Activated naive CD4-positive, alpha-beta T cell treated with anti-CD3 and anti-CD28 coated beads, Interleukin-2, amount 10 ng/mL, durations not matched to agents 7 days and 5 days (primary cell): ENCODE results near the gene EXD3.

Source experiments
- CTCF ChIA-PET: fragments of 350-600 bp; sonication (Branson Sonifier 250); formaldehyde crosslinking; loops from one replicate; lab custom pipeline; 2021; ENCODE audit warnings: antibody characterized with exemption; lab: Charles Lee
- DNase-seq: peaks from one replicate; pipeline ENCODE4 v3.0.0-alpha.2; 2020
- H3K27ac Mint-ChIP-seq: one replicate; pipeline ENCODE4 v1.8.0; 2021; ENCODE audit warnings: mild to moderate bottlenecking, moderate library complexity, mixed read lengths
- H3K27me3 Mint-ChIP-seq: one replicate; pipeline ENCODE4 v1.8.0; 2021; ENCODE audit warnings: mild to moderate bottlenecking, mixed read lengths
- H3K36me3 Mint-ChIP-seq: one replicate; pipeline ENCODE4 v1.8.0; 2021; ENCODE audit warnings: mixed read lengths
- H3K4me1 Mint-ChIP-seq: one replicate; pipeline ENCODE4 v1.8.0; 2021; ENCODE audit warnings: mixed read lengths
- H3K4me3 Mint-ChIP-seq: one replicate; pipeline ENCODE4 v1.8.0; 2021; ENCODE audit warnings: mild to moderate bottlenecking, moderate library complexity, mixed read lengths
- H3K9me3 Mint-ChIP-seq: one replicate; pipeline ENCODE4 v1.8.0; 2021; ENCODE audit warnings: mixed read lengths

The EXD3 gene

DNA sequence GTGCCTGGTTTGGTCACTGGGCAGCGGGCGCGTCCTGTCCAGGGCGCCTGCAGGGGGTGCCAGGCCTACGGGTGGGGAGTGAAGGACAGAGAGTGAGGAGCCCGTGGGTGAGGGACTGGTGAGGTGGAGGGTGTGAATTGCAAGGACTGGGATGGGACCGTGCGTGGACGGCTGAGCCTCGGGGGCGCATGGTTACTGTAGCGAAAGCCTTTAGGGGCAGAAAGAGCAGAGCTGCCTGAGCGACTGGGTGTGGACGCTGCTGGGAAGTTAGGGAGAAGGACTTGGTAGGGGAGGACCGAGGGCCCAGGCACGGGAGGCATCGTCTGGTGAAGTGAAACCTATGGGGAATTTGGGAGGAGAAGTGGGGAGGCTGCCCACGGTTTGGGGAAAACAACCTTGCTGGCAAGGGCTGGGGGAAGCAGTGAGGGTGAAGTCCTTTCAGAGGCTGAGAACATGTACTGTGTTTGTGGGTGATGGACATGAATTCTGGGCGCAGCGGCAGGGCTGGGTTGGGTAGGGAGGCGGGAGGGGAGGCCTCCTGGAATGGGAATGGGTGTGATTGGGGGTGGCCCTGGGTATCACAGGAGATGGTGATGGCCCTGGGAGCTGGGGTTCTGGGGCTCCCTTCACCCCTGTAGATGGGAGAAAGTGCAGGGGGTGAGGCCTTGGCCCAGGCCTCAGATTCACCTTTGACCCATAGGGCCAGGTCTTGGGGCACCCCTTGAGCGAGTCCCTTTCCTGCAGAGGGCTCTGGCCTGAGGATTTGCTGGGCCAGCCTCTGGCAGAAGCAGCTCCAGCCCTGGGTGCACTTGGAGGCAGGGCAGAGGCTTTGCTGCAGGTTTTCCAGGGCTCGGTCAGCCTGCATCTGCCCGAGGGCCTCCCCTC, 147.1 kb downstream of the EXD3 start:
- Mint-ChIP-seq H3K4me3 (no peak overlapping the region), H3K27me3 (peaks cover 38% of the 10 kb centered on the region), H3K9me3 (no peaks in the 10 kb centered on the region), H3K4me1 (peaks cover 34% of the 10 kb centered on the region), H3K27ac (no peak overlapping the region), H3K36me3 (peaks cover 10% of the 10 kb centered on the region)
- CTCF ChIA-PET: no interaction called here
- no peak for DNase-seq

DNA sequence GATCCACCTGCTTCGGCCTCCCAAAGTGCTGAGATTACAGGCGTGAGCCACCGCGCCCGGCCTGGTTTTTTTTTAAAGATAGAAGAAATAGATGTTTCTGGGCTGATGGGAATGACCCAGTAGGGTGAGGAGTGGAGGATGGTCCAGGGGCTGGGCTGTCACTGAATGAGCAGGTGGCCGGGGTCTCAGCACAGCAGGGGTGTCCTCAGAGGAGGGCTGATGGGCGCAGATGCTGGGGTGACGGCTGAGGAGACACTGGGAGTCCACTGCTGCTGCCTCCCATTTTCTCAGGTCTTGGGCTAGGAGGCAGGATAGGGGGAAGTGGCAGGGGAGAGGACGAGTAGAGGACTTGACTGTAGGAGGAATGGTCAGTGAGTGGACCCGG, 147.8 kb downstream of the EXD3 start:
- Mint-ChIP-seq H3K27me3 (peaks cover 34% of the 10 kb centered on the region), H3K4me3 (no peak overlapping the region), H3K27ac (no peak overlapping the region), H3K9me3 (no peaks in the 10 kb centered on the region), H3K36me3 (peaks cover 10% of the 10 kb centered on the region), H3K4me1 (peaks cover 34% of the 10 kb centered on the region)
- no peak for DNase-seq
- CTCF ChIA-PET: no interaction called here

DNA sequence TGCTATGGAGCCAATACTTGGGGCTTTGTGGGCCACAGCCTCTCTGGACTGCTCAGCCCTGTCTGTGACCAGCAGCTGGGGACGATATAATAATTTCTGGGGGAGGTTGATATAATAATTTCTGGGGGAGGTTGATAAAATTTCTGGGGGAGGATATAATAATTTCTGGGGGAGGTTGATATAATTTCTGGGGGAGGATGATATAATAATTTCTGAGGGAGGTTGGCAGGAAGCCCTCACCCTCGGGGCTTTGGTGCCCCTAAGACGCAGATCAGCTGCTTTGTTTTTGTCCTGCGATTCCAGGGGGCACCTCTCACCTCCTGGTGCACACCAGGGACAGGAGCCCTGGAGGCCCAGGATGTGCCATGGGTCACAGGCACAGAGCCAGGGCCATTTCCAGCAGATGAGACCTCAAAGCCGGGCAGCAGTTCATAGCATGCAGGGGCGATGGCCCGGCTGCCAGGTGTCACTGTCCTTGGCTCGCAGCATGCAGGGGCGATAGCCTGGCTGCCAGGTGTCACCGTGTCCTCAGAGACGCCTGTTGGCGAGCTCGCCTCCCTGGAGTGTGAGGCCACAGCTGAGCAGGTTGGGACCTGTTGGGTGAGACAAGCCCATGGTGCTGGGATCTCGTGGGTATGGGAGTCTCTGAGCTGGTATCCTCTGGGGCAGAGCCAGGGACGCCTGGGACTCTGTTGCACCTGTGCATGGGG, 149.2 kb downstream of the EXD3 start:
- no peak overlapping the region for H3K27ac Mint-ChIP-seq
- CTCF ChIA-PET: interaction anchor here (0.8 to 1.1 kb wide), 2 partner anchors 12 to 57 kb away, joined by 3 to 5 read pairs; no protein-coding TSS in a partner anchor
- H3K36me3 Mint-ChIP-seq: peaks cover 21% of the 10 kb centered on the region
- H3K4me1 Mint-ChIP-seq: peaks cover 42% of the 10 kb centered on the region
- no peak overlapping the region for H3K4me3 Mint-ChIP-seq
- H3K27me3 Mint-ChIP-seq: peaks cover 27% of the 10 kb centered on the region
- H3K9me3 Mint-ChIP-seq: no peaks in the 10 kb centered on the region
- DNase-seq: no peak

DNA sequence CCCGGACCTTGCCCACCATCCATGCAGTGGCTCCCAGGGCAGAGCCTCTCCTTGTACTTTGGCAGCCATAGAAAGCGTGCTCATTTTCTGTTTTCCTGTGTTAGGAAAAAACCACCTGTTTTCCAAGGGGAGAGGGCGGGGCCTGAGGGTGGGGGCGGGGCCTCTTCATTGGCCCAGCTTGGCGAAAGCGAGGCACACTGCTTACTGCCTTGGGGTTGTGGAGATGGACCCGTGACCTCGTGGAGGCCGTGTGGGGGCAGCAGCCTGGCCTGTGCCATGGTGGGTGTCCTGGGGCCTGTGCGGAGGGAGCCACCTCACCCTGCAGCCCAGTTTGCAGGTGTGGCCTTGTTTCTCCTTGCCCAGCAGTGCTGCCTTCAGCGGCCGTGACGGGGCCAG, 149.9 kb downstream of the EXD3 start:
- H3K4me1 Mint-ChIP-seq: peaks cover 45% of the 10 kb centered on the region
- CTCF ChIA-PET: no interaction called here
- peaks cover 26% of the 10 kb centered on the region for H3K36me3 Mint-ChIP-seq
- H3K27ac Mint-ChIP-seq: no peak overlapping the region
- H3K9me3 Mint-ChIP-seq: no peaks in the 10 kb centered on the region
- H3K27me3 Mint-ChIP-seq: peaks cover 27% of the 10 kb centered on the region
- DNase-seq: no peak
- no peak overlapping the region for H3K4me3 Mint-ChIP-seq

DNA sequence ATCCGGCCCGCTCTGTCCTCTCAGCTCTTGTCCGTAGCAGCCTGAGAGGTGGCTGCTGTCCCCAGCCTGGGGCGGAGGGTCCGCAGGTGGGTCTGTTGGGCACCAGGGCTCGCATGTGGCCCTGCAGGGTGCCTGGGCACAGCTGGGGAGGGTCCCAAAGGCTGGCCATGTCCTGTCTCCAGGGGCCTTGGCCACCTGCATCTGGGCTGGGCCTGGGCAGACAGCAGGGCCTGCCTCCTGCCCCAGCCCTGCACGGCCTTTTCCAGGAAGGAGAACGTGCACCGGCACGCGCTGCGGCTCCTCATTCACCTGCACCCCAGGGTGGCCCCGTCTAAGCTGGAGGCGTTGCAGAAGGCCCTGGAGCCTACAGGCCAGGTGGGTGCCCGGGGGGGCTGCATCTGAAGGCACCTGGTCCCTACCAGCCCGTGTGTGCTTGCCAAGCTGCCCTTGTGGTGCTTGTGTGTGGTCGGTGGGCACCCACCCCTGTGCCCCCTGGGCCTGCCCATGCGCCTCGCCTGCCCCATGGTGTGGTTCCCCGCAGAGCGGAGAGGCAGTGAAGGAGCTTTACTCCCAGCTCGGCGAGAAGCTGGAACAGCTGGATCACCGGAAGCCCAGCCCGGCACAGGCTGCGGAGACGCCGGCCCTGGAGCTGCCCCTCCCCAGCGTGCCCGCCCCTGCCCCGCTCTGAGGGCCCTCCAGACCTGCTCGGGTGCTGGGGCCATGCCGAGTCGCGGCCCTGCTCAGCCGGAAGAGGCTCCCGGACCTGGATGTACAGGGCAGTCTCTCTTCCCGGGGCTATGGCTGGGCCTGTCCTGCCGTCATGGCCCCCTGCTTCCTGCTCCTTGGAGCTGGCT, 150.5 kb downstream of the EXD3 start:
- DNase-seq: no peak
- Mint-ChIP-seq H3K27ac (no peak overlapping the region), H3K36me3 (peaks cover 31% of the 10 kb centered on the region), H3K27me3 (peaks cover 22% of the 10 kb centered on the region), H3K9me3 (no peaks in the 10 kb centered on the region), H3K4me3 (no peak overlapping the region), H3K4me1 (peaks cover 44% of the 10 kb centered on the region)
- CTCF ChIA-PET: interaction anchor here (1.3 kb wide), 1 partner anchor 14 kb away, joined by 4 read pairs; no protein-coding TSS in a partner anchor

DNA sequence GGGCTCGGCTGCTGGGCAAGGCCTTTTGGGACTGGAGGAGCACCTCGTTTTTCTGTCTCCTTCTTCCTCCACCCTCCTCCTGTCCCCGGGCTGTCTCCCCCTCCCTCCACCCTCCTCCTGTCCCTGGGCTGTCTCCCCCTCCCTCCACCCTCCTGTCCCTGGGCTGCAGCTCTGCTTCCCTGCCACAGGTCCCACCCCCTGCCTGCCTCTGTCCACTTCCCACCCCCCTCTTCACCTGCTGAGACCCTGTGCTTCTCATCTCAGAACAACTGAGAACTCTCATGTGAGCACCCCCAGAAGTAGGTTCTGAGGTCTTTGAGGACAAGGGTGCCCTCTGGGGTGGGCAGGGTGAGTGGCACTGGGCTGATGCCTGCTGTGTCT, 151.3 kb downstream of the EXD3 start:
- Mint-ChIP-seq H3K4me1 (peaks cover 40% of the 10 kb centered on the region), H3K9me3 (no peaks in the 10 kb centered on the region), H3K27me3 (peaks cover 14% of the 10 kb centered on the region), H3K36me3 (peaks cover 31% of the 10 kb centered on the region), H3K27ac (peak overlapping the region; percentile 59), H3K4me3 (no peak overlapping the region)
- CTCF ChIA-PET: interaction anchor here (1.3 kb wide), 1 partner anchor 15 kb away, joined by 4 read pairs; no protein-coding TSS in a partner anchor
- no peak for DNase-seq

DNA sequence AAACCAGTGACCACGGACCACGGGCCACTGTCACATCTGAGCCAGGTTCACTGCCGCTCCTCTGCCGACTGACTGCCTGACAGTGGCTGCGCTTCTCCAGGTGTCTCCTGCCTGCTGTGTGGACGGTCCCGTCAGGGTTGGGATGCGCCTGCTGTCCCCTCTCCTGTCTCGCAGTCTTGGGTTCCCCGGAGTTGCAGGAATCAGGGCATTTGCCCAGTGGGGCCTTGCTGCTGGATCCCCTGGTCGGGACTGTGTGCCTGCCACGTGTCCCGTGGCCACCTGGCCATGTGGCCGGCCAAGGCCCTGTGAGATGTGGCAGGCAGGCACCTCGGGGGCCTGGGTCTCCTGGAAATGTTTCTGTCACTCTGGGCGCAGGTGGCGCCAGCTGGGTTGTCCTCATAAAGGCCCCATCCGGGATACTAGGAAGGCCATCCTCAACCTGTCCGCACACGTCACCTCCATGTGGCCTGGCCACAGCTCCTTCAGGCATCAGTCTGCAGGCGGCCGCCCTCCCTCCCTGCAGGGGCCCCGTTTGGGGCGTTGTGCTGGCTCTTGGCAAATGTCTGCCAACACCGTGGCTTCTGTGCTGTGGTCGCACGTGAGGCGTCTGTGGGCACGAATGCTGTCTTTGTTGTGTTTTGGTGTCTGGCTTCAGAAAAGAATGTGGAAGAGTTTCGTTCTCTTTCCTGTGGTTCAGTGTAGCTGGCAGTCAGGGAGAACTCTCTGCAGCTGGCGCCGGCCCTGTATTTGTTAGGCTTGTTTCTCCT, 151.8 kb downstream of the EXD3 start:
- CTCF ChIA-PET: interaction anchor here (1.3 kb wide), 1 partner anchor 16 kb away, joined by 4 read pairs; no protein-coding TSS in a partner anchor
- H3K4me1 Mint-ChIP-seq: peaks cover 39% of the 10 kb centered on the region
- no peak overlapping the region for H3K4me3 Mint-ChIP-seq
- H3K27me3 Mint-ChIP-seq: peaks cover 10% of the 10 kb centered on the region
- peak; percentile 73 for DNase-seq
- no peaks in the 10 kb centered on the region for H3K9me3 Mint-ChIP-seq
- H3K36me3 Mint-ChIP-seq: peaks cover 31% of the 10 kb centered on the region
- peak overlapping the region; percentile 59 for H3K27ac Mint-ChIP-seq

DNA sequence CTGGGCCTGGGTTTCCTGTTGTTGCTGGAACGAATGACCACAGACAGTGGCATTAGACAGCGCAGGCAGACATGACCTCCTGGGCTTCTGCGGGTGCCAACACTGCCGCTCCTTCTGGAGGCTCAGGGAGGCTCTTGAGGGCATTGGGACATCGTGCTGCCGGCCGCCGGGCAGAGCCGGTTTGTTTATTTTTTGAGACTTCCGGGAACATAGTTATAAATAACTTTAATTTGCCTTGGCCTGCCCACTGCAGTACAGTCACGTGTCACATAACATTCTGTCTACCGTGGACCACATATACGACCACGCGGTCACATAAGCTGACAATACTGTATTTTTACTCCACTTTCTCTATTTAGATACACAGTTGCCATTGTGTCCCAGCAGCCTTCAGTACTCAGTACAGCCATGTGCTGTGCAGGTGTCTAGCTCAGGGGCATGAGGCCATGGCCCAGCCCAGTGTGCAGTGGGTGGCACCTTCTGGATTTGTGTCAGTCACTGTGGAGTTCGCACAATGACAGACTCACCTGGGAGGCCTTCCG, 153.7 kb downstream of the EXD3 start:
- no peaks in the 10 kb centered on the region for H3K9me3 Mint-ChIP-seq
- H3K27me3 Mint-ChIP-seq: no peaks in the 10 kb centered on the region
- no peak for DNase-seq
- H3K4me1 Mint-ChIP-seq: peaks cover 30% of the 10 kb centered on the region
- H3K4me3 Mint-ChIP-seq: no peak overlapping the region
- no peak overlapping the region for H3K27ac Mint-ChIP-seq
- CTCF ChIA-PET: interaction anchor here (1.2 kb wide), 1 partner anchor 17 kb away, joined by 3 read pairs; no protein-coding TSS in a partner anchor
- H3K36me3 Mint-ChIP-seq: peaks cover 36% of the 10 kb centered on the region

DNA sequence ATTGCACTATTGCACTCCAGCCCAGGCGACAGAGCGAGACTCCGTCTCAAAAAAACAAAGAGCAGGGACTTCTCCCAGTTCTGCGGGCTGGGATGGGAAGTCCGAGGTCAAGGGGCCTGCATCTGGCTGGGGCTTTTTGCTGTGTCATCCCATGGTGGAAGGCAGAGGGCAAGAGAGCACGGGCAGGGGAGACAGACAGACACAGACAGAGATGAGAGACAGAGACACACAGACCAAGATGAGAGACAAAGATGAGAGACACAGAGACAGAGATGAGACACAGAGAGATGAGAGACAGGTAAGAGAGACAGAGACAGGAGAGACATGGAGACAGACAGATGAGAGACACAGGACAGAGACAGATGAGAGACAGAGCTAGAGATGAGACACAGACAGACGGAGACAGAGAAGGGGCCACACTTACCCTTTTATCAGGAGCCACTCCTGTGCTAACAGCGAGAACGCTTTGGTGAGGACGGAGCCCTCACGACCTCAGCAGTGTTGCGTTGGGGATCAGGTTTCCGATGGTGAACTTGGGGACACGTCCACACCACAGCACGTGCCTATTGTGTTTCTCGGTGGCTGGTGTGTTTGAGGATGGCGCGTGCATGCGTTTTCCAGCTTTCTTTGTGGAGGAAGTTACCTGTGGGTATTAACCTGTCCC, 154.3 kb downstream of the EXD3 start:
- H3K4me3 Mint-ChIP-seq: no peak overlapping the region
- no peaks in the 10 kb centered on the region for H3K9me3 Mint-ChIP-seq
- DNase-seq: no peak
- peaks cover 41% of the 10 kb centered on the region for H3K36me3 Mint-ChIP-seq
- peaks cover 30% of the 10 kb centered on the region for H3K4me1 Mint-ChIP-seq
- no peaks in the 10 kb centered on the region for H3K27me3 Mint-ChIP-seq
- CTCF ChIA-PET: interaction anchor here (1.2 kb wide), 1 partner anchor 18 kb away, joined by 3 read pairs; no protein-coding TSS in a partner anchor
- H3K27ac Mint-ChIP-seq: no peak overlapping the region

DNA sequence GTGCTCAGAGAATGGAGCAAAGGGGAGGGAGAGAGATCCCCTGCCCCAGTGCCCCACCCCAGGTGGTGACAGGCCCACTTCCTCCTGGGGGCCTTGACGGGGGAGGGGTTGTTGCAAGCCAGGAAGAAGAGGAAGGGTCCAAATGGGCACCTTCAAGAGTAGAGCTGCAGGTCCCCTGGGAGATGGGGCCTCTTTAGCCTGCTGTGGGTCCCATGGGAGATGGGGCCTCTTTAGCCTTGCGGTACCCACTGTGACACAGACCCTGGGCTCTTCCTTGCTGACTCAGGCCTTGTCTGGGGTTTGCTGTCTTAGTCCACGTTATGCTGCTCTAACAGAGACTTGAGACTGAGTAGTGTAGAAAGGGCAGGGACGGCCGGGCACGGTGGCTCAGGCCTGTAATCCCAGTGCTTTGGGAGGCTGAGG, 155.0 kb downstream of the EXD3 start:
- H3K27me3 Mint-ChIP-seq: no peaks in the 10 kb centered on the region
- CTCF ChIA-PET: interaction anchor here (0.9 kb wide), 1 partner anchor 19 kb away, joined by 3 read pairs; no protein-coding TSS in a partner anchor
- DNase-seq: no peak
- no peak overlapping the region for H3K4me3 Mint-ChIP-seq
- H3K36me3 Mint-ChIP-seq: peaks cover 38% of the 10 kb centered on the region
- H3K27ac Mint-ChIP-seq: no peak overlapping the region
- H3K4me1 Mint-ChIP-seq: peaks cover 28% of the 10 kb centered on the region
- no peaks in the 10 kb centered on the region for H3K9me3 Mint-ChIP-seq

DNA sequence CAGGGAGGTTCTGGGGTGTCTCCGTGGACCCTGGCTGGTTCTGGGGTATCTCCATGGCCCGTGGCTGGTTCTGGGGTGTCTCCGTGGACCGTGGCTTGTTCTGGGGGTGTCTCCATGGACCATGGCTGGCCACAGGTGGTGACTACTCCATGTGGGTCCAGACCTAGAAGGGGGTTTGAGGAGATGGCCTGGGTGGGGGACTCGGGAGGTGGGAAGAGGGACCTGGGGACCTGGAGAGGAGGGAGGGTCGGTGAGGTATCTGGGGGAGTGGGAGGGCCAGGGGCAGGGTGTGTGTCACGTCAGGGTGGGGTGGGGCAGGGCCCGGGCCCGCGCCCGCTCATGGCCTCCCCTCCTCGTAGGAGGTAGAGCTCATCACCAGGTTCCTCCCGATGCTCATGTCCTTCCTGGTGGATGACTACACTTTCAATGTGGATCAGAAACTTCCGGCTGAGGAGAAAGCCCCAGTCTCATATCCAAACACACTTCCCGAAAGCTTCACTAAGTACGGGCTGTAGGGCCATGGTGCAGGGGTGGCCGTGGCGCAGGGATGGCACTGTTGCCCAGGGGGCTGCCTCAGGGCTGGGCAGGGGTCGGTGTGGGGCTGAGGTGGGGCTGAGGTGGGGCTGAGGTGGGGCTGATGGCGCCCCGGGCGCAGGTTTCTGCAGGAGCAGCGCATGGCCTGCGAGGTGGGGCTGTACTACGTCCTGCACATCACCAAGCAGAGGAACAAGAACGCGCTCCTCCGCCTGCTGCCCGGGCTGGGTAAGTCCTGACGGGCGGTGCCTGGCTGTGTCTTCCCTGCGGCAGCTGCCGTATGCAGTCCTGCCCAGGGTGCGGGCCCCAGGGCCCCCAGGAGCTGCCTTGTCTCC, 156.1 kb downstream of the EXD3 start:
- H3K9me3 Mint-ChIP-seq: no peaks in the 10 kb centered on the region
- CTCF ChIA-PET: interaction anchor here (0.9 kb wide), 1 partner anchor 20 kb away, joined by 3 read pairs; no protein-coding TSS in a partner anchor
- no peaks in the 10 kb centered on the region for H3K27me3 Mint-ChIP-seq
- no peak overlapping the region for H3K27ac Mint-ChIP-seq
- H3K4me3 Mint-ChIP-seq: no peak overlapping the region
- peaks cover 40% of the 10 kb centered on the region for H3K36me3 Mint-ChIP-seq
- peaks cover 25% of the 10 kb centered on the region for H3K4me1 Mint-ChIP-seq
- DNase-seq: no peak

DNA sequence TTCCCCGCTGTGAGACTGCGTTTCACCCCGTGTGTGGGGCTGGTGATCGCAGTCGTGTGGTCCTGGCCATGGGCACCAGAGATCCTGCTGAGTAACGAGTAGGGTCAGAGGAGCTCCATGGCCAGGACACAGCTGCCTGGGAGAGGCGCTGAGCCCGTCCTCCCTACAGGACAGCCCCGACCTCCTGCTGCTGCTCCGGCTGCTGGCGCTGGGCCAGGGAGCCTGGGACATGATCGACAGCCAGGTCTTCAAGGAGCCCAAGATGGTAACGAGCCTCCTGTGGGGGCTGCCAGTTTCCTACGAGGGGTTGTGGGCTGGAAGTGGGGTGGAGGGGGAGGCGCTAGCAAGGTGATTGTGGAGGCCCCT, 156.8 kb downstream of the EXD3 start:
- DNase-seq: no peak
- Mint-ChIP-seq H3K4me3 (no peak overlapping the region), H3K27ac (no peak overlapping the region), H3K27me3 (no peaks in the 10 kb centered on the region), H3K9me3 (no peaks in the 10 kb centered on the region), H3K4me1 (peaks cover 18% of the 10 kb centered on the region), H3K36me3 (peaks cover 39% of the 10 kb centered on the region)
- CTCF ChIA-PET: no interaction called here
